ENCODE results near the gene TBC1D14.
A peak's percentile ranks its signal among the peaks of the same experiment; 100 is the strongest.
"Not testable (repeated sequence)": the region's sequence is repeated elsewhere in the genome, so short reads cannot be mapped to it uniquely, and the experiment has no call there.

TBC1D14 gene

GRCh38 chr4:6890358-6890757, 19.3 kb upstream of the TBC1D14 start:
- no peak for DNase-seq

DNA sequence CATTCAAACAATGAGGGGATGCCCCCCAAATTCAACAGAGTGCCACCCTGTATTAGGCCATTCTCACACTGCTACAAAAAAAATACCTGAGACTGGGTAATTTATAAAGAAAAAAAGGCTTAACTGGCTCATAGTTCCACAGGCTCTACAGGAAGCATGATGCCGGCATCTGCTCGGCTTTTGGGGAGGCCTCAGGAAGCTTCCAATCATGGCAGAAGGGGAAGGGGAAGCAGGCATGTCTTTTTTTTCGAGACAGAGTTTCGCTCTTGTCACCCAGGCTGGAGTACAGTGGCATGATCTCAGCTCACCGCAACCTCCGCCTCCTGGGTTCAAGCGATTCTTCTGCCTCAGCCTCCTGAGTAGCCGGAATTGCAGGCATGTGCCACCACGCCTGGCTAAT, 18.7 kb upstream of the TBC1D14 start:
- DNase-seq = not testable (repeated sequence)

DNA sequence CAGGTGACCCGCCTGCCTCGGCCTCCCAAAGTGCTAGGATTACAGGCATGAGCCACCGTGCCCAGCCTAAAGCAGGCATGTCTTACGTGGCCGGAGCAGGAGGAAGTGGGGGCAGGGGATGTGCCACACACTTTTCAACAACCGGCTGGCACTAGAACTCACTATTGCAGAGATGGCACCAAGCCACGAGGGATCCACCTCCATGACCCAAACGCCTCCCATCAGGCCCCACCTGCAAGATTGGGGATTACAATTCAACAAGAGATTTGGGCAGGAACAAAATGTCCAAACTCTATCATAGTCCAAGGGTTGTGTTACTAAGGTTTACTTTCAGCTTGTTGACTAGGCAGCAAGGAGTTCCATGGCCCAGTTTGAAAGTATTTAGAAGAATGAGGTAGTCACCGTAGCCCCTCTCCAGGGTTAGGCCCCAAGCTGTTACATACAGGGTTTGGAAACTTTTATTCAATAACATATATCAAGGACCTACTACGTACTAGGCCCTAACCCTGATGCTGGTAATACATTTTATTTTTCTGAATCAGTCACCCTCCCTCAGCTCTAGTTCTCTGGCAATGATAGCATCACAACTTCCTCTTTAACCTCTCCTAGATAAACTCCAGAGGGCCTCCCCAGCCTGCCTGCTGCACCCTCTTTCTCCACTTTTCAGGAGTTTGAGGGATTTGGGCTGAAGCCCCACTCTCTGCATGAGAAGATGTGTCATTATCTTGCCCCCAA, 18.0 kb upstream of the TBC1D14 start:
- DNase-seq = no peak

DNA sequence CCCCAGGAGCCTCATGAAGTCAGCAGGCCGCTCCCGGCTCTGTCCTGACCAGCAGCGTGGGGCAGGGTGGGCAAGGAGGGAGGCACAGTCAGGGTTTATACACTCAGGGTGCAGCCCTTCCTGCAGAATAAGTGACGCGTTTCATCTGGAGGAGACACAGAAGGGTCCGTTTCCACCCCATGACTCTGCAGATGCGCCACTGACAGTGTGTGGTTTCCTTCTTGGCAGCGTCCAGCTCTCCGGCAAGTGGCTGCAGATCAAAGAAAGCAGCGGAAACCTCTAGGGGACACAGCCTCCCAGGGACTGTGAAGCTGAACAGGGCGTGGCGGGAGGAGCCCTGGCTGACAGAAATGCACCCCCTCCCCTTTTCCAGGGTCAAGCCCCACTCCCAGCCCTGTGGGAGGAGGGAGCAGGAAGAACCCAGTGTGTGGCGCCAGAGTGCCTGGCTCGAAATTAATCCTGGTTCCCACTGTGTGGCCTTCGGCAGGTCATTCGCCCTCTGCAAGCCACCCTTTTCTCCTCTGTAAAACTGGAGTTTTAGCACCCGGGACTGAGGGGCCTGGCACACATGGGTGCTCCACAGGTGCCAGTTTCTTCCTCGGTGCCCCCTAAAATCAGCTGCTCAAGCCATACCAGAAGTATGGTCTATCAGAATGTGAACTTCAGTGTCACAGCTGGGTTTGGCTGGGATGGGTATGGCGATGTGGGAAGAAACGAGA, 17.3 kb upstream of the TBC1D14 start:
- peak in 5 of 14 donors; percentile 17 to 31 (median 19) for DNase-seq

GRCh38 chr4:6892909-6893202, 16.8 kb upstream of the TBC1D14 start:
- DNase-seq = no peak

- DNase-seq = no peak
Measured at GRCh38 chr4:6893449-6894085, 16.1 kb upstream of the TBC1D14 start.

GRCh38 chr4:6894086-6894478, 15.5 kb upstream of the TBC1D14 start:
- DNase-seq = no peak

DNA sequence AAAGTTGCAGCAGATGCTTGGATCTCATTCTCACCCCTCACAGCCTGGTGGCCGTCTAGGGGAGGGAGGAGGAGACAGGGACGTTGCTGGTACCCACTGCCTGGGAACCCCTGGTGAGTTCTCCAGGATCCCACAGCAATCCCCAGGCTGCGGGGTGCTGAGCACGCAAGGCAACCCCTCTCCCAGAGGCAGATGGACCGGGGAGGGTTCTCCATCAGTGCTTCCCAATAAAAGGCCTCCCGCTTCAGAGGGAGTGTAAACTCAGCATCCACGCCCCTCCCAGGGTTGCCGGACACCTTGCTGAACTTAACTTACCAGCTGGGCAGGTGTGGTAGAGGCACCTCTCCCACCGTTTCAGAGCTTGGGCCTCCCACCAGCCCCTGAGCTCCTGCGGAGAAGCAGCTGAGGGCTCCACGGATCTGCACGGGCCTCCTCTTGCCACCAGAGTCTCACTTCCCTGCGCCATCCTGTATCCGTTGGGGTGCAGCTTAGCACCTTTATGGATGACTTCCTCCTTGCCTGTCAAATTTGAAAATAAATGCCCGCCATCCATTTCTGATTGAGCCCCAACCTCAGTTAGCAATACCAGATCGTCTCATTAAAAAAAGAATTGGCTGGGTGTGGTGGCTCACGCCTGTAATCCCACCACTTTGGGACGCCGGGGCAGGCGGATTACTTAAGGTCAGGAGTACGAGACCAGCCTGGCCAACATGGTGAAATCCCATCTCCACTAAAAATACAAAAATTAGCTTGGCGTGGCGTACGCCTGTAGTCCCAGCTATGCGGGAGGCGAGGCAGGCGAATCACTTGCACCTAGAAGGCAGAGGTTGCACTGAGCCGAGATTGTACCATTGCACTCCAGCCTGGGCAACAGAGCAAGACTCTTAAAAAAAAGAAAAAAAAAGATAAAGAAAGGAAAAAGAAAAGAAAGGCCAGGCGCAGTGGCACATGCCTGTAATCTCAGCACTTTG, 14.8 kb upstream of the TBC1D14 start:
- DNase-seq = no peak

GRCh38 chr4:6896035-6896434, 13.6 kb upstream of the TBC1D14 start:
- DNase-seq = no peak

DNA sequence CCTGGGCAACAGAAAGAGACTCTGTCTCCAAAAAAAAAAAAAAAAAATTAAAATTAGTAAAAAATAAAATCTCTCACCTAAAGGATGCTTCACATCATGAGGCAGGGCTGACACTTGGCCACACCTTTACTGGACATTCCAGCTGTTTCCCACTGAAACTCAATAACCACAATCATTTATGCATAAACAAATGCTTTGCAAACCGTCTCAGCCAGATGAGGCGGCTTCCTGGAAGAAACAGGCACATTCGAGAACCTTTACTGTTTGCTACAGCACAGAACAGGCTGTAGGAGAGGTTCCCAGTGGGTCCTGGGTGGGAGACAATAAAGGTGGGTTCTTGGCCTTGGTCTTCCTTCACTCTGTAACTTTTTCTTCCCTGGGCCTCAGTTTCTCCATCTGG, 10.9 kb upstream of the TBC1D14 start:
- no peak for DNase-seq

DNA sequence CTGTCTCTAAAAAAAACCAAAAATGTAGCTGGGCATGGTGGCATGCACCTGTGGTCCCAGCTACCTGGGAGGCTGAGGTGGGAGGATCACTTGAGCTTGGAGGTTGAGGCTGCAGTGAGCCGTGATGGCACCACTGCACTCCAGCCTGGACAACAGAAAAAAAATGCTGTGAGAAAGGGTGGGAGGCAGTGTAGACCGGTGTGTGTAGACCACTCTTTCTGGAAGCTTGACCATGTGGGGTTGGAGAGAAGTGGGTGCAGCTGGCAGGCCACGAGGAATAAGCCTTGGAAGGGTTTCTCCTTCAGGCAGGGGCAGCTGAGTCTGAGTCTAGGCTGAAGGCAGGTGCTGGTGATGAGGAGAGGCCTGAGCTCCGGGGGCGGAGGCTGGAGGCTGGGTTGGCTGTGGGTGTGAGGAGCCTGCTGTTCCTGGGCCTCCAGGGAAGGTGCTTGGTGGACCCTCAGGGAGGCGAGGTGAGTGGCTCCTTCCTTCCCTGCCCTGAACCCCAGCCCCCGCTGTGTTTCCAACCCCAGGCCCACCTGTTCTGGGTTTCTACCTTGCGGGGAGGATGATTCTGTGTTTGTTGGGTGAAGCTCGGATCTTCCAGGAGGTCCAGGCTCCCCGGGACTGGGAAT, 9.3 kb upstream of the TBC1D14 start:
- DNase-seq = no peak

- no peak for DNase-seq
Measured at GRCh38 chr4:6900956-6901355, 8.7 kb upstream of the TBC1D14 start.

- no peak for DNase-seq
Measured at GRCh38 chr4:6901669-6902317, 7.8 kb upstream of the TBC1D14 start.

DNA sequence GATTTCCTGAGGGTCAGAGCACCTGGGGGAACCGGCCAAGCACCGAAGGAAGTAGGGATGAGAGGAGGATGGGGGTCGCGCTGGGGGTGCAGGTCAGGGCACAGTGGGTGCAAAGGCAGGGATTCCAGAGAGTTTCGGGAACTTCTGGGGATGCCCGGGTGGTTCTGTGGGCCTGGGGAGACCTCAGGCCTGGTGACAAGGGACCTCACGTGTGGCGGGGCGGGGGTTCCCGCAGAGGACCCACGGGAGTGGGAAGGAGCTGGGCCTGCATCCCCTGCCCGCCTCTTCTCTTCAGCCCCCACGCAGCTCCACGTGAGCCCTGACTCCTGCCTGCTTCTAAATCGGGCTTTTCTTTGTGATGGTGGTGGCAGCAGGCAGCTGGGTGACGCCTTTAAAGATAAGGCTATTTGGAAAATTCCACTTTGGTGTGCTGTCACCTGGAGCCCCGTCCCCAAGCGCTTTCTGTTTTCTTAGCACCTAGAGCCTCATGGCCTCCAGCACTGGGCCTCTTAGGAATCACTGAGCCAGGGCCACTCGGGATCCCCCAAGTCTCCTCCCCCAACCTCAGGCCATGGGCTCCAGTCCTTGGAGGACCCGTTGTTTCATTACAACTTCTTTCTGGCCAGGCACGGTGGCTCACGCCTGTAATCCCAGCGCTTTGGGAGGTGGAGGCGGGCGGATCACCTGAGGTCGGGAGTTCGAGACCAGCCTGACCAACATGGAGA, 7.1 kb upstream of the TBC1D14 start:
- DNase-seq = no peak

DNA sequence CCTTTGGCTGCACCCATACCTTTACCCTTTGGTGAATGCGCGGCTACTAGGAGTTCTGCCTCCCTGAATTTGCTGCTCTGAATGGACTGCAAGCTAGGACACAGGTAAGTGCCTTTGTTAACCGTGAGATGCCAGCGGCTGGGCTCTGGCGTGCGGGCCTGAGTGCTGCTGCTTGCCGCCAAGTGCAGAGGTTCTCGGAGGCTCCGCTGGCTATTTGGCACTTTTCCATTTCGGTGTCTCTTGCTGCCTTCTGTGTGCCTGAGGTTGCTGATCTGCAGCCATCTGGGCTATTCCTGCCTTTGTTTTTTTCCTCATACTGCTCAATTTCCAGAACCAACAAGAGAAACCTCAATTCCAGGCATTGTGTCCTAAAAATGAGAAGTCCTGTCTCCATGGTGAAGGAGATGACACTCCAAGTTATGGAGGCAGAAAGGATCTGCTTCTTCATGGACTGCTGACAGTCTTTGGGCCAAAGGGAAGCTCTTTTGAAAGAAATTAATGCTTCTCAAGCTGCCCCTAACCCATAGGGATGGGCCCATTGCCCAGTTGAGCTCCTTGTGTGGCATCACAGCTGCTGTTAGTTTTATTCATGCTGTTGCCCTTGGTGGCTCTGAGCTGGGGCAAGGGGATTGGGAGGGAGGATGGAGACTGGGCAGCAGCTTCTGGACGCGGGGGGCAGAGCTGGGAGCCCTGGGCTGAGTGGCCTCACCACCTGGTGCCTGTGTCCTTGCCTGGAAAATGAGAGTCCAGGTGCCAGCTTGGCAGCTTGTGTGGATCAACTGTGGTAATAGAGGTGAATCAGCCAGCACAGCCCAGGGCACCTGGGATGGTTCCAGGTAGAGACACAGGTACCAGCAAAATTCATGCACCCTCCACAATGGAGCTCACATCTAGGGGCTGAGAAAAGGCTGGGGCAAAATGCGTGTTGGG, 3.8 kb upstream of the TBC1D14 start:
- peak in 8 of 14 donors; percentile 17 to 88 (median 50) for DNase-seq

DNA sequence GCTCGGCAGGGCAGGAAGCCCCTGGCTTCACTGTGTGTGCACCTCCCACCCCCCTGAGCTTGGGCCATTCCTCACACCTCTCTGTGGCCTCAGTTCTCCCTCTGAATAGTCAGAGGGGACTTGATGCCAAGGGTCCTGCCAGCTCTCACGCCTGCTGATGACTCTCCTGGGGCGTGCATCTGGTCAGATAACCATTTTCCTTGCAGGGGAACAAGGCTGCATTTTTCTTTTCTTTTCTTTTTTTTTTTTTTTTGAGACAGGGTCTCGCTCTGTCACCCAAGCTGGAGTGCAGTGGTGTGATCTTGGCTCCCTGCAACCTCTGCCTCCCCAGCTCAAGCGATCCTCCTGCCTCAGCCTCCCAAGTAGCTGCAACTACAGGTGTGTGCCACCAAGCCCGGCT, 3.1 kb upstream of the TBC1D14 start:
- DNase-seq = not testable (repeated sequence)

- DNase-seq = peak in 1 of 14 donors; percentile 24
Measured at GRCh38 chr4:6907658-6908191, 1.9 kb upstream of the TBC1D14 start.

GRCh38 chr4:6908432-6909112, 1.1 kb upstream of the TBC1D14 start:
- DNase-seq = no peak

GRCh38 chr4:6909970-6910339, 329 bp downstream of the TBC1D14 start:
- no peak for DNase-seq
